Measurements from ENCODE around the gene TMEM98. TPM values are rescaled to one million over a fixed set of nuclear protein-coding genes. Genes with fewer than 3 reads are reported as not detected.
"Not testable (repeated sequence)": the region's sequence is repeated elsewhere in the genome, so short reads cannot be mapped to it uniquely, and the experiment has no call there.

Gene TMEM98
- total RNA-seq, 1 experiment from 2014 or later = 67.6 TPM

DNA sequence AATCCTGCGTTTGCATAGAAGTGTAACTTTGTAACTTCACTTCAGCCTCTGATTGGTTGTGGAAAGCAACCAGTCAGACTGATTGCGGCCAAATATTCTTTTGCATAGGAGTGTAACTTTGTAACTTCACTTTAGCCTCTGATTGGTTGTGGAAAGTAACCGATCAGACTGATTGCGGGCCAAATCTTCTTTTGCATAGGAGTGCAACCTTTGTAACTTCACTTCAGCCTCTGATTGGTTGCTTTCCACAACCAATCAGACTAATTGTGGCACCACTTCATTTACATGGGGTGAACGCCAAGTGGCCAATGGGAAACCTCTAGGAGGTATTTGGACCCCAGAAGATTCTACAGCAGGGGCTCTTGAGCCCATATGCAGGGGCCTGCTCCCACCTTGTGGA, 1.8 kb upstream of the TMEM98 start:
- no TSS peak for BruUV-seq (replicated peaks)
- ChIA-PET CTCF (no interaction called here), POLR2A (ENCODE audit: low non-redundant PET) (no interaction called here)
- DNase-seq (ENCODE audit: low spot score) = no peak
- Histone ChIP-seq H3K4me1 (ENCODE audit: insufficient read depth, low read length, poor library complexity, severe bottlenecking) (no peaks in the 10 kb centered on the region), H3K27ac (ENCODE audit: low read depth, low read length, poor library complexity, severe bottlenecking) (no peak overlapping the region), H3K9me3 (ENCODE audit: low read depth, low read length, poor library complexity, severe bottlenecking) (no peaks in the 10 kb centered on the region), H3K27me3 (replicated peaks; ENCODE audit: insufficient read depth, low read depth, low read length, poor library complexity) (no peaks in the 10 kb centered on the region), H3K36me3 (ENCODE audit: insufficient read depth, low read length, poor library complexity, severe bottlenecking) (no peaks in the 10 kb centered on the region), H3K4me3 (ENCODE audit: low read depth, low read length, poor library complexity, severe bottlenecking) (no peak overlapping the region)
- TF ChIP-seq CTCF (conservative IDR thresholded peaks at IDR 0.05; ENCODE audit: low read depth, low read length) (no peak), EZH2 (IDR thresholded peaks at IDR 0.05; ENCODE audit: borderline replicate concordance, low read depth, low read length, poor library complexity, severe bottlenecking) (no peak)
- intact Hi-C loops (cut with micrococcal nuclease; ENCODE audit: unreplicated experiment) = no loop called here

GRCh38 chr17:32926789-32927188, 1.2 kb upstream of the TMEM98 start:
- CTCF ChIA-PET; H3K27ac ChIP-seq (ENCODE audit: low read depth, low read length, poor library complexity, severe bottlenecking); BruUV-seq (replicated peaks): not testable (repeated sequence)

GRCh38 chr17:32927201-32927723, 691 bp upstream of the TMEM98 start:
- Histone ChIP-seq H3K36me3 (ENCODE audit: insufficient read depth, low read length, poor library complexity, severe bottlenecking) (no peaks in the 10 kb centered on the region), H3K4me1 (ENCODE audit: insufficient read depth, low read length, poor library complexity, severe bottlenecking) (no peaks in the 10 kb centered on the region), H3K27me3 (replicated peaks; ENCODE audit: insufficient read depth, low read depth, low read length, poor library complexity) (no peaks in the 10 kb centered on the region), H3K9me3 (ENCODE audit: low read depth, low read length, poor library complexity, severe bottlenecking) (no peaks in the 10 kb centered on the region), H3K4me3 (ENCODE audit: low read depth, low read length, poor library complexity, severe bottlenecking) (peak overlapping the region; percentile 62), H3K27ac (ENCODE audit: low read depth, low read length, poor library complexity, severe bottlenecking) (no peak overlapping the region)
- POLR2A ChIA-PET (ENCODE audit: low non-redundant PET) = no interaction called here
- no peak for DNase-seq (ENCODE audit: low spot score)
- CTCF ChIA-PET = no interaction called here
- intact Hi-C loops (cut with micrococcal nuclease; ENCODE audit: unreplicated experiment) = no loop called here
- no peak for TF ChIP-seq CTCF (conservative IDR thresholded peaks at IDR 0.05; ENCODE audit: low read depth, low read length)
- TF ChIP-seq EZH2 (IDR thresholded peaks at IDR 0.05; ENCODE audit: borderline replicate concordance, low read depth, low read length, poor library complexity, severe bottlenecking) = no peak
- BruUV-seq (replicated peaks) = no TSS peak

More at GRCh38 chr17:32926789-32927188, 1.2 kb upstream of the TMEM98 start:
- intact Hi-C loops (cut with micrococcal nuclease; ENCODE audit: unreplicated experiment); H3K36me3 ChIP-seq (ENCODE audit: insufficient read depth, low read length, poor library complexity, severe bottlenecking); H3K9me3 ChIP-seq (ENCODE audit: low read depth, low read length, poor library complexity, severe bottlenecking); H3K27me3 ChIP-seq (replicated peaks; ENCODE audit: insufficient read depth, low read depth, low read length, poor library complexity); POLR2A ChIA-PET (ENCODE audit: low non-redundant PET); H3K4me3 ChIP-seq (ENCODE audit: low read depth, low read length, poor library complexity, severe bottlenecking); H3K4me1 ChIP-seq (ENCODE audit: insufficient read depth, low read length, poor library complexity, severe bottlenecking); DNase-seq (ENCODE audit: low spot score): not testable (repeated sequence)
